Upper lobe of left lung (tissue), 6 donors: ENCODE results near the gene MAP2K1. TPM values are rescaled to one million over a fixed set of nuclear protein-coding genes. Genes with fewer than 3 reads are reported as not detected.
A peak's percentile ranks its signal among the peaks of the same experiment; 100 is the strongest.

ENCODE experiments used
- ATAC-seq, 2 donors: fragments of 200-7000 bp; cut with Tn5 transposase; one replicate each; pipeline ENCODE4 v1.9.1; 2022; ENCODE audit warnings: mild to moderate bottlenecking in 2 of 2, moderate library complexity in 2 of 2; ENCODE audit not compliant: low FRiP score in 2 of 2
- DNase-seq, 2 donors: peaks; one replicate each; pipeline ENCODE4 v3.0.0-alpha.2; 2019 to 2020
- H3K27ac ChIP-seq, 4 donors: fragments of 200-600 bp; sonication (generic); one replicate each; pipeline ENCODE4 v1.5.1; 2016 to 2019
- H3K27me3 ChIP-seq, 4 donors: fragments of 200-600 bp; sonication (generic); one replicate each; pipeline ENCODE4 v1.5.1; 2017 to 2019
- H3K36me3 ChIP-seq, 4 donors: fragments of 200-600 bp; sonication (generic); one replicate each; pipeline ENCODE4 v1.5.1; 2016 to 2019
- H3K4me1 ChIP-seq, 4 donors: fragments of 200-600 bp; sonication (generic); one replicate each; pipeline ENCODE4 v1.5.1; 2018 to 2019
- H3K4me3 ChIP-seq, 4 donors: fragments of 200-600 bp; sonication (generic); one replicate each; pipeline ENCODE4 v1.5.1; 2017 to 2019; ENCODE audit warnings: mild to moderate bottlenecking in 2 of 4, moderate library complexity in 1 of 4
- H3K9me3 ChIP-seq, 4 donors: fragments of 200-600 bp; sonication (generic); one replicate each; pipeline ENCODE4 v1.5.1; 2018 to 2019
- CTCF ChIP-seq, 6 experiments: fragments of 450-650 bp in 4 of 6; fragments of 200-600 bp in 2 of 6; sonication (generic) in 2 of 6; IDR thresholded peaks; one replicate each; pipeline ENCODE4 v1.5.1; 2016 to 2019; ENCODE audit warnings: antibody characterized with exemption in 6 of 6
- EP300 ChIP-seq, 4 donors: sonication (generic); formaldehyde crosslinking; IDR thresholded peaks; one replicate each; pipeline ENCODE4 v1.5.1; 2017; ENCODE audit warnings: antibody characterized with exemption in 4 of 4, control low read depth in 2 of 4
- POLR2A ChIP-seq, 4 donors: fragments of 450-650 bp; IDR thresholded peaks; one replicate each; pipeline ENCODE4 v1.5.1; 2016 to 2017; ENCODE audit warnings: antibody characterized with exemption in 4 of 4, mild to moderate bottlenecking in 2 of 4
- POLR2AphosphoS5 ChIP-seq, 2 donors: sonication (generic); formaldehyde crosslinking; IDR thresholded peaks; one replicate each; pipeline ENCODE4 v1.5.1; 2017; ENCODE audit warnings: antibody characterized with exemption in 2 of 2
- WGBS, 2 donors: methylation state at CpG; one replicate each; pipeline ENCODE4 v1.1.5; 2017 to 2018; 5-methylcytosine and 5-hydroxymethylcytosine counted together
- total RNA-seq, 6 donors: library from RNA; depleted of rRNA in 4 of 6; stranded (reverse); fragments of >200 nt in 4 of 6; gene quantifications; one replicate each; pipeline versions ENCODE4 v1.1.0 to v1.2.1, GENCODE V29; 2016 to 2021
- donor health status: DM: no; HTN: no; CAD: no; lungs with moderate emphysema.
- donor health status: DM: no; HTN: yes; CAD: no; lungs with severe emphysema.

MAP2K1 gene
- total RNA-seq, 6 donors from 2014 or later = 38.5 to 80.3 (median 62.4) TPM

GRCh38 chr15:66424963-66425612 is 38.4 kb downstream of the MAP2K1 start:
- ATAC-seq = no peak
- no peaks in the 10 kb centered on the region for H3K4me1 ChIP-seq
- WGBS, 2 donors = 88 to 90% methylated on average over 9 of the region's 9 CpGs
- H3K27ac ChIP-seq = no peak overlapping the region
- H3K36me3 ChIP-seq = no peaks in the 10 kb centered on the region
- no peak overlapping the region for H3K4me3 ChIP-seq
- H3K27me3 ChIP-seq = no peaks in the 10 kb centered on the region
- H3K9me3 ChIP-seq = no peaks in the 10 kb centered on the region
- no peak for DNase-seq
- TF ChIP-seq EP300 (IDR thresholded peaks at IDR 0.05) = no peak
- no peak for TF ChIP-seq POLR2AphosphoS5 (IDR thresholded peaks at IDR 0.05)
- no peak for TF ChIP-seq POLR2A (IDR thresholded peaks at IDR 0.05)
- no peak for TF ChIP-seq CTCF (IDR thresholded peaks at IDR 0.05)

GRCh38 chr15:66425837-66426236 is 39.1 kb downstream of the MAP2K1 start:
- Histone ChIP-seq H3K27me3 (no peaks in the 10 kb centered on the region), H3K9me3 (no peaks in the 10 kb centered on the region), H3K27ac (no peak overlapping the region), H3K4me1 (no peaks in the 10 kb centered on the region), H3K4me3 (no peak overlapping the region), H3K36me3 (no peaks in the 10 kb centered on the region)
- DNase-seq (no peak), ATAC-seq (no peak)
- no peak for TF ChIP-seq EP300 (IDR thresholded peaks at IDR 0.05)
- no peak for TF ChIP-seq POLR2AphosphoS5 (IDR thresholded peaks at IDR 0.05)
- no peak for TF ChIP-seq POLR2A (IDR thresholded peaks at IDR 0.05)
- no peak for TF ChIP-seq CTCF (IDR thresholded peaks at IDR 0.05)
- 64 to 66% methylated on average over 4 of the region's 4 CpGs for WGBS, 2 donors

- Histone ChIP-seq H3K4me3 (no peak overlapping the region), H3K4me1 (no peaks in the 10 kb centered on the region), H3K36me3 (no peaks in the 10 kb centered on the region), H3K27ac (no peak overlapping the region), H3K27me3 (no peaks in the 10 kb centered on the region), H3K9me3 (no peaks in the 10 kb centered on the region)
- TF ChIP-seq CTCF (IDR thresholded peaks at IDR 0.05) (no peak), POLR2A (IDR thresholded peaks at IDR 0.05) (no peak), EP300 (IDR thresholded peaks at IDR 0.05) (no peak), POLR2AphosphoS5 (IDR thresholded peaks at IDR 0.05) (no peak)
- 80 to 88% methylated on average over 4 of the region's 4 CpGs for WGBS, 2 donors
- peak in 1 of 2 donors; percentile 38 for ATAC-seq
- DNase-seq = peak in 1 of 2 donors; percentile 29
These were observed 42.4 kb downstream of the MAP2K1 start for GRCh38 chr15:66429117-66429516.

GRCh38 chr15:66429546-66429945 is 42.8 kb downstream of the MAP2K1 start:
- Histone ChIP-seq H3K9me3 (no peaks in the 10 kb centered on the region), H3K36me3 (no peaks in the 10 kb centered on the region), H3K27me3 (no peaks in the 10 kb centered on the region), H3K4me1 (no peaks in the 10 kb centered on the region), H3K4me3 (no peak overlapping the region), H3K27ac (no peak overlapping the region)
- DNase-seq (no peak), ATAC-seq (no peak)
- 83 to 91% methylated on average over 6 of the region's 7 CpGs for WGBS, 2 donors
- no peak for TF ChIP-seq POLR2AphosphoS5 (IDR thresholded peaks at IDR 0.05)

GRCh38 chr15:66430627-66431255 is 44.0 kb downstream of the MAP2K1 start:
- no peak for DNase-seq
- Histone ChIP-seq H3K4me3 (no peak overlapping the region), H3K36me3 (peaks cover 0 to 7% (median 4%) of the 10 kb centered on the region in 4 donors), H3K9me3 (no peaks in the 10 kb centered on the region), H3K27me3 (no peaks in the 10 kb centered on the region), H3K4me1 (no peaks in the 10 kb centered on the region), H3K27ac (no peak overlapping the region)
- TF ChIP-seq EP300 (IDR thresholded peaks at IDR 0.05) = no peak
- no peak for TF ChIP-seq POLR2AphosphoS5 (IDR thresholded peaks at IDR 0.05)
- no peak for TF ChIP-seq POLR2A (IDR thresholded peaks at IDR 0.05)
- no peak for TF ChIP-seq CTCF (IDR thresholded peaks at IDR 0.05)
- 69 to 86% methylated on average over 3 of the region's 3 CpGs for WGBS, 2 donors
- ATAC-seq = no peak
